HG03064 (cell line): ENCODE data around the gene AGAP5.
"Not testable (repeated sequence)": the region's sequence is repeated elsewhere in the genome, so short reads cannot be mapped to it uniquely, and the experiment has no call there.

ENCODE experiments used
- ATAC-seq: cut with Tn5 transposase; IDR thresholded peaks from one replicate; pipeline ENCODE4 v1.9.1; 2021; ENCODE audit warnings: low read depth; ENCODE audit not compliant: unreplicated experiment

The AGAP5 gene

GRCh38 chr10:73715179-73716156 is 17.6 kb upstream of the AGAP5 start:
- not testable (repeated sequence) for ATAC-seq

GRCh38 chr10:73714483-73714882 is 16.6 kb upstream of the AGAP5 start:
- not testable (repeated sequence) for ATAC-seq

- not testable (repeated sequence) for ATAC-seq
Measured at GRCh38 chr10:73713912-73714311, 16.0 kb upstream of the AGAP5 start.

- not testable (repeated sequence) for ATAC-seq
Measured at GRCh38 chr10:73711683-73712082, 13.8 kb upstream of the AGAP5 start.

- not testable (repeated sequence) for ATAC-seq
Measured at GRCh38 chr10:73708122-73708521, 10.2 kb upstream of the AGAP5 start.

GRCh38 chr10:73707628-73708027 is 9.7 kb upstream of the AGAP5 start:
- not testable (repeated sequence) for ATAC-seq

GRCh38 chr10:73706488-73706887 is 8.6 kb upstream of the AGAP5 start:
- not testable (repeated sequence) for ATAC-seq

GRCh38 chr10:73705506-73706072 is 7.7 kb upstream of the AGAP5 start:
- ATAC-seq, result not testable (repeated sequence)

- not testable (repeated sequence) for ATAC-seq
Measured at GRCh38 chr10:73703924-73704323, 6.0 kb upstream of the AGAP5 start.

GRCh38 chr10:73698819-73699218 is 910 bp upstream of the AGAP5 start:
- ATAC-seq, result not testable (repeated sequence)

GRCh38 chr10:73695302-73695701 is 2.6 kb downstream of the AGAP5 start:
- ATAC-seq, result not testable (repeated sequence)

- ATAC-seq, result not testable (repeated sequence)
Measured at GRCh38 chr10:73690755-73691154, 7.2 kb downstream of the AGAP5 start.

GRCh38 chr10:73689596-73689995 is 8.3 kb downstream of the AGAP5 start:
- ATAC-seq, result not testable (repeated sequence)

- ATAC-seq, result not testable (repeated sequence)
Measured at GRCh38 chr10:73687641-73688040, 10.3 kb downstream of the AGAP5 start.

GRCh38 chr10:73674546-73674945 is 23.4 kb downstream of the AGAP5 start:
- not testable (repeated sequence) for ATAC-seq

GRCh38 chr10:73668378-73668777 is 29.5 kb downstream of the AGAP5 start:
- not testable (repeated sequence) for ATAC-seq

- ATAC-seq, result not testable (repeated sequence)
Measured at GRCh38 chr10:73666153-73666809, 31.6 kb downstream of the AGAP5 start.

GRCh38 chr10:73665581-73665980 is 32.3 kb downstream of the AGAP5 start:
- ATAC-seq, result not testable (repeated sequence)

GRCh38 chr10:73664156-73665040 is 33.5 kb downstream of the AGAP5 start:
- ATAC-seq, result not testable (repeated sequence)

GRCh38 chr10:73663621-73664020 is 34.3 kb downstream of the AGAP5 start:
- ATAC-seq, result not testable (repeated sequence)
